IMR-90 (cell line): Measurements from ENCODE around the gene KNG1. TPM values are rescaled to one million over a fixed set of nuclear protein-coding genes. Genes with fewer than 3 reads are reported as not detected.

Experiments used
- ATAC-seq: fragments of 200-7000 bp; cut with Tn5 transposase; 2 replicates; pipeline ENCODE4 v1.9.1; 2020; ENCODE audit warnings: low read depth, mild to moderate bottlenecking, moderate library complexity
- BruUV-seq: library from RNA; stranded (reverse); fragments of 400-500 nt; replicated peaks from 2 replicates; lab custom pipeline; 2021; lab: Mats Ljungman, UMichigan
- CTCF ChIA-PET: fragments of 300-600 bp; formaldehyde crosslinking; extraction: SDS; loops from one replicate; lab custom pipeline; 2021; ENCODE audit warnings: antibody characterized with exemption; lab: Yijun Ruan, JAX
- POLR2A ChIA-PET: fragments of 300-600 bp; sonication (Branson Sonifier 250); formaldehyde crosslinking; loops from one replicate; lab custom pipeline; 2022; ENCODE audit warnings: antibody characterized with exemption; ENCODE audit not compliant: unreplicated experiment; lab: Charles Lee
- DNase-seq: peaks from one replicate; pipeline ENCODE4 v3.0.0; 2013
- H2AFZ ChIP-seq: replicated peaks from 2 replicates; pipeline ENCODE3; 2013; ENCODE audit warnings: low read length, mild to moderate bottlenecking; ENCODE audit not compliant: poor library complexity
- H2AK5ac ChIP-seq: 2 replicates; pipeline ENCODE4 v1.6.1; 2013; ENCODE audit warnings: low read depth, low read length, inconsistent platforms
- H2AK9ac ChIP-seq: replicated peaks from 2 replicates; pipeline ENCODE3; 2013; ENCODE audit warnings: mild to moderate bottlenecking, low read depth, low read length, moderate library complexity; ENCODE audit not compliant: poor library complexity
- H2BK120ac ChIP-seq: 2 replicates; pipeline ENCODE4 v1.6.1; 2013; ENCODE audit warnings: low read depth, low read length, inconsistent platforms
- H2BK15ac ChIP-seq: 3 replicates; pipeline ENCODE4 v1.6.1; 2013; ENCODE audit warnings: low read depth, low read length, inconsistent platforms
- H2BK20ac ChIP-seq: 2 replicates; pipeline ENCODE4 v1.6.1; 2013; ENCODE audit warnings: low read depth, mild to moderate bottlenecking, inconsistent platforms, low read length, moderate library complexity
- H2BK5ac ChIP-seq: 2 replicates; pipeline ENCODE4 v1.6.1; 2013; ENCODE audit warnings: mild to moderate bottlenecking, low read depth, low read length, inconsistent platforms; ENCODE audit not compliant: poor library complexity, severe bottlenecking
- H3K14ac ChIP-seq: replicated peaks from 2 replicates; pipeline ENCODE4 v1.6.1; 2013; ENCODE audit warnings: low read depth, low read length, inconsistent platforms
- H3K18ac ChIP-seq: 2 replicates; pipeline ENCODE4 v1.6.1; 2013; ENCODE audit warnings: low read depth, low read length, control low read depth
- H3K23ac ChIP-seq: 2 replicates; pipeline ENCODE4 v1.6.1; 2013; ENCODE audit warnings: low read depth, low read length, inconsistent platforms
- H3K27ac ChIP-seq: 2 replicates; pipeline ENCODE4 v1.5.1; 2013; ENCODE audit warnings: mild to moderate bottlenecking, control low read depth, low read length; ENCODE audit not compliant: insufficient read depth
- H3K27me3 ChIP-seq: 2 replicates; pipeline ENCODE4 v1.6.1; 2013; ENCODE audit warnings: low read length; ENCODE audit not compliant: control insufficient read depth, insufficient read depth
- H3K36me3 ChIP-seq: 2 replicates; pipeline ENCODE4 v1.6.1; 2013; ENCODE audit warnings: low read length, mixed read lengths; ENCODE audit not compliant: control insufficient read depth, insufficient read depth
- H3K4ac ChIP-seq: 2 replicates; pipeline ENCODE4 v1.6.1; 2013; ENCODE audit warnings: low read depth, low read length, inconsistent platforms
- H3K4me1 ChIP-seq: 2 replicates; pipeline ENCODE4 v1.6.1; 2013; ENCODE audit warnings: low read length, mixed read lengths; ENCODE audit not compliant: control insufficient read depth, insufficient read depth
- H3K4me2 ChIP-seq: 2 replicates; pipeline ENCODE4 v1.6.1; 2013; ENCODE audit warnings: low read depth, mild to moderate bottlenecking, control low read depth, low read length, moderate library complexity
- H3K4me3 ChIP-seq: 2 replicates; pipeline ENCODE4 v1.5.1; 2013; ENCODE audit warnings: low read depth, mild to moderate bottlenecking, control low read depth, low read length, moderate library complexity; ENCODE audit not compliant: insufficient read depth
- H3K56ac ChIP-seq: 2 replicates; pipeline ENCODE4 v1.6.1; 2013; ENCODE audit warnings: low read length, inconsistent platforms; ENCODE audit not compliant: insufficient read depth; ENCODE audit errors: extremely low read depth
- H3K79me1 ChIP-seq, 2 experiments: 2 replicates each; pipeline ENCODE4 v1.6.1; 2013; ENCODE audit warnings: low read length in 2 of 2, inconsistent platforms in 1 of 2, low read depth in 1 of 2
- H3K9ac ChIP-seq: 2 replicates; pipeline ENCODE4 v1.6.1; 2013; ENCODE audit warnings: low read depth, low read length, control low read depth
- H3K9me1 ChIP-seq: 2 replicates; pipeline ENCODE4 v1.6.1; 2013; ENCODE audit warnings: low read length, inconsistent platforms; ENCODE audit not compliant: insufficient read depth
- H3K9me3 ChIP-seq: 2 replicates; pipeline ENCODE4 v1.6.1; 2013; ENCODE audit warnings: low read length; ENCODE audit not compliant: control insufficient read depth, insufficient read depth
- H4K20me1 ChIP-seq: 2 replicates; pipeline ENCODE4 v1.6.1; 2013; ENCODE audit warnings: low read length, inconsistent platforms; ENCODE audit not compliant: insufficient read depth
- H4K5ac ChIP-seq: 2 replicates; pipeline ENCODE4 v1.6.1; 2013; ENCODE audit warnings: mild to moderate bottlenecking, low read depth, low read length, control low read depth
- H4K8ac ChIP-seq, 2 experiments: 2 replicates each; pipeline ENCODE4 v1.6.1; 2013; ENCODE audit warnings: low read depth in 2 of 2, low read length in 2 of 2, control low read depth in 1 of 2, inconsistent platforms in 1 of 2
- H4K91ac ChIP-seq: 2 replicates; pipeline ENCODE4 v1.6.1; 2013; ENCODE audit warnings: low read depth, low read length, inconsistent platforms; ENCODE audit not compliant: insufficient read depth
- CTCF ChIP-seq: conservative IDR thresholded peaks from 2 replicates; pipeline ENCODE4 v1.5.1; 2012; ENCODE audit warnings: mild to moderate bottlenecking, low read depth, low read length, improper control_type of control experiment
- POLR2A ChIP-seq: IDR thresholded peaks from 2 replicates; pipeline ENCODE4 v1.6.1; 2012; ENCODE audit warnings: mild to moderate bottlenecking, low read depth, low read length
- WGBS, 2 experiments: methylation state at CpG; one replicate each; pipeline versions ENCODE4 v1.1.5 to v1.1.7; 2013; ENCODE audit warnings: missing lambda C conversion rate in 2 of 2; ENCODE audit not compliant: insufficient read length in 1 of 2; ENCODE audit errors: extremely low coverage in 2 of 2; 5-methylcytosine and 5-hydroxymethylcytosine counted together
- dilution Hi-C: fragments of 300-500 bp; cut with HindIII; formaldehyde crosslinking; loops from one replicate; pipeline ENCODE4 v1.14.3; 2018; ENCODE audit warnings: low sequenced_read_pairs; ENCODE audit not compliant: unreplicated experiment
- in situ Hi-C: fragments of 300-500 bp; cut with MboI; formaldehyde crosslinking; loops from 3 replicates; pipeline ENCODE4 v1.14.3; 2019; ENCODE audit warnings: low sequenced_read_pairs, inconsistent platforms, mixed read lengths
- intact Hi-C: fragments of 100-400 bp; cut with micrococcal nuclease; formaldehyde crosslinking; loops from 2 replicates; pipeline ENCODE4 v1.10.0; 2022
- microRNA-seq, 2 experiments: library from miRNA; stranded (forward) in 1 of 2; unstranded in 1 of 2; fragments of 10-50 nt in 1 of 2; fragments of <30 nt in 1 of 2; gene quantifications in 1 of 2; microRNA quantifications in 1 of 2; one replicate each; pipeline versions ENCODE3 to v1.1.0; 2013 to 2020; ENCODE audit not compliant: insufficient read depth in 1 of 2, insufficient read length in 1 of 2, unreplicated experiment in 1 of 2
- polyA plus RNA-seq, 3 experiments: library from polyadenylated mRNA; depleted of rRNA; stranded (reverse); fragments of >200 nt; gene quantifications; 2 replicates each; pipeline ENCODE4 v1.2.3, GENCODE V29; 2012; ENCODE audit warnings: low replicate concordance in 1 of 3
- small RNA-seq, 5 experiments: library from RNA; depleted of rRNA; stranded (forward); fragments of <200 nt; gene quantifications; one replicate each; pipeline ENCODE3, GENCODE V24; 2012
- total RNA-seq: library from RNA; depleted of rRNA; stranded (reverse); fragments of >200 nt; gene quantifications from 2 replicates; pipeline ENCODE4 v1.2.3, GENCODE V29; 2012; rRNA removed

Gene KNG1
- total and polyA plus RNA-seq, 2 of the 4 experiments (the other 2 are of a cell fraction) = not detected

- ChIA-PET CTCF (no interaction called here), POLR2A (no interaction called here)
- H3K14ac ChIP-seq = no peak overlapping the region
- no peak overlapping the region for H2BK20ac ChIP-seq
- no peaks in the 10 kb centered on the region for H3K27me3 ChIP-seq
- H2AK9ac ChIP-seq = no peak overlapping the region
- H3K4me2 ChIP-seq = no peak overlapping the region
- no peak overlapping the region for H3K27ac ChIP-seq
- no peak overlapping the region for H2BK120ac ChIP-seq
- DNase-seq = peak; percentile 61
- H3K18ac ChIP-seq = no peak overlapping the region
- peak; percentile 45 for ATAC-seq
- H3K9me3 ChIP-seq = no peaks in the 10 kb centered on the region
- H3K9ac ChIP-seq = no peak overlapping the region
- no peak overlapping the region for H2AK5ac ChIP-seq
- H3K4me1 ChIP-seq = no peaks in the 10 kb centered on the region; the same call in 1 of the 2 replicates
- no peaks in the 10 kb centered on the region for H3K9me1 ChIP-seq
- peaks cover 36% of the 10 kb centered on the region for H3K36me3 ChIP-seq
- no CpG with 5 or more reads among the region's 8 CpGs for WGBS, 2 experiments
- 0 out of 4 replicates have a peak overlapping the region, but pooled peaks of 1 of the 2 experiments have one; percentile 22 for H4K8ac ChIP-seq
- TF ChIP-seq POLR2A (peak; percentile 83), CTCF (no peak)
- peaks cover 6 to 21% of the 10 kb centered on the region in 2 experiments; a peak in 3 of 4 replicates for H3K79me1 ChIP-seq
- no peak overlapping the region for H4K5ac ChIP-seq
- H4K91ac ChIP-seq = no peak overlapping the region
- no TSS peak for BruUV-seq
- no peak overlapping the region for H3K4me3 ChIP-seq
- dilution Hi-C loops (no loop called here), in situ Hi-C loops (no loop called here), intact Hi-C loops (no loop called here)
- no peak overlapping the region for H2BK5ac ChIP-seq
- H4K20me1 ChIP-seq = peaks cover 59% of the 10 kb centered on the region
- H3K56ac ChIP-seq = no peak overlapping the region
- no peak overlapping the region for H3K4ac ChIP-seq
- no peak overlapping the region for H2AFZ ChIP-seq
- H2BK15ac ChIP-seq = no peak overlapping the region
- H3K23ac ChIP-seq = no peak overlapping the region
Observed at GRCh38 chr3:186790261-186790981, 73.3 kb downstream of the KNG1 start.

Small RNA genes lying within 50 kb of the gene (microRNA-seq; reads per million reads assigned to microRNA genes)
- gene MIR1248 (ENCODE audit: unreplicated experiment) (12.8 reads per million, percentile 25 among the genes with 10 or more reads in this experiment), gene RF00092 (ENCODE audit: insufficient read depth, insufficient read length) (not detected), gene RNU6-1105P (ENCODE audit: insufficient read depth, insufficient read length) (not detected), gene SNORA4 (ENCODE audit: insufficient read depth, insufficient read length) (not detected), gene SNORA63 (ENCODE audit: insufficient read depth, insufficient read length) (not detected), gene SNORA81 (ENCODE audit: insufficient read depth, insufficient read length) (not detected), gene SNORD2 (ENCODE audit: insufficient read depth, insufficient read length) (not detected)

Small RNA genes lying within 50 kb of the gene (small RNA-seq; reads per million reads assigned to genes)
- gene RF00092 = 0 reads per million in 5 experiments
- gene RNU6-1105P = 0 reads per million in 5 experiments
- 0 reads per million in 5 experiments for gene SNORA4
- gene SNORA63 = 0 reads per million in 5 experiments
- gene SNORA81 = 0 reads per million in 5 experiments
- 0 reads per million in 5 experiments for gene SNORD2

Other genes starting within 250 kb of the KNG1 start
- 0.36 and 0.56 TPM in 2 replicates for gene CRYGS, start 173.0 kb upstream of the KNG1 start, total RNA-seq
- 2.1 TPM in 2 replicates for gene CRYGS, start 173.0 kb upstream of the KNG1 start, polyA plus RNA-seq (2012; rRNA removed)
- gene TBCCD1, start 150.0 kb upstream of the KNG1 start, total RNA-seq = 17.8 and 19.7 TPM in 2 replicates
- gene TBCCD1, start 150.0 kb upstream of the KNG1 start, polyA plus RNA-seq (2012; rRNA removed) = 6.5 and 7.9 TPM in 2 replicates
- 27.4 and 62.8 TPM in 2 replicates for gene DNAJB11, start 146.6 kb upstream of the KNG1 start, total RNA-seq
- gene DNAJB11, start 146.6 kb upstream of the KNG1 start, polyA plus RNA-seq (2012; rRNA removed) = 42.4 and 48.6 TPM in 2 replicates
- not detected in 2 replicates for gene AHSG, start 104.3 kb upstream of the KNG1 start, total RNA-seq
- gene AHSG, start 104.3 kb upstream of the KNG1 start, polyA plus RNA-seq (2012; rRNA removed) = not detected in 2 replicates
- not detected in 2 replicates for gene FETUB, start 77.0 kb upstream of the KNG1 start, total RNA-seq
- not detected in 2 replicates for gene FETUB, start 77.0 kb upstream of the KNG1 start, polyA plus RNA-seq (2012; rRNA removed)
- gene HRG, start 51.3 kb upstream of the KNG1 start, total RNA-seq = not detected in 2 replicates
- gene HRG, start 51.3 kb upstream of the KNG1 start, polyA plus RNA-seq (2012; rRNA removed) = not detected in 2 replicates
- gene EIF4A2, start 66.2 kb downstream of the KNG1 start, total RNA-seq = 310 and 449 TPM in 2 replicates
- gene EIF4A2, start 66.2 kb downstream of the KNG1 start, polyA plus RNA-seq (2012; rRNA removed) = 259 and 320 TPM in 2 replicates
- gene RFC4, start 89.1 kb downstream of the KNG1 start, total RNA-seq = 19.5 and 34.4 TPM in 2 replicates
- 21.2 and 27.9 TPM in 2 replicates for gene RFC4, start 89.1 kb downstream of the KNG1 start, polyA plus RNA-seq (2012; rRNA removed)
- not detected in 2 replicates for gene ADIPOQ, start 125.4 kb downstream of the KNG1 start, total RNA-seq
- not detected in 2 replicates for gene ADIPOQ, start 125.4 kb downstream of the KNG1 start, polyA plus RNA-seq (2012; rRNA removed)
- gene ST6GAL1, start 213.2 kb downstream of the KNG1 start, total RNA-seq = 1.4 and 1.7 TPM in 2 replicates
- 2.5 and 2.9 TPM in 2 replicates for gene ST6GAL1, start 213.2 kb downstream of the KNG1 start, polyA plus RNA-seq (2012; rRNA removed)